ENCODE data around the gene SAP30. TPM values are rescaled to one million over a fixed set of nuclear protein-coding genes. Genes with fewer than 3 reads are reported as not detected.

The SAP30 gene
- total RNA-seq, 1 experiment from 2014 or later, result 13.5 TPM

- H3K27ac ChIP-seq (ENCODE audit: insufficient read length, low read depth, low read length), result no peak overlapping the region
- H3K9ac ChIP-seq (ENCODE audit: extremely low read depth, insufficient read length, low read length), result no peak overlapping the region
- no CpG with 5 or more reads among the region's 1 CpG for WGBS (ENCODE audit: extremely low coverage, insufficient read length, low lambda C conversion rate)
- H4K8ac ChIP-seq (replicated peaks; ENCODE audit: insufficient read length, low read depth, low read length), result no peak overlapping the region
- H3K9me3 Mint-ChIP-seq, result no peaks in the 10 kb centered on the region; a peak in 1 of 5 replicates
- H3K36me3 Mint-ChIP-seq (ENCODE audit: insufficient read depth in 1 of 3, low read depth in 3 of 3), result peaks cover 0 to under 1% (median 0%) of the 10 kb centered on the region in 3 experiments; a peak in 1 of 7 replicates
- no peaks in the 10 kb centered on the region for H3K79me2 ChIP-seq (ENCODE audit: insufficient read depth, low read length)
- H3K27me3 ChIP-seq (ENCODE audit: insufficient read depth, low read length), result no peaks in the 10 kb centered on the region
- H3K4me2 ChIP-seq (ENCODE audit: insufficient read depth, insufficient read length, low read length), result no peak overlapping the region
- TF ChIP-seq CTCF (conservative IDR thresholded peaks at IDR 0.05), result no peak
- H4K20me1 ChIP-seq (ENCODE audit: control insufficient read depth, insufficient read depth, insufficient read length), result no peaks in the 10 kb centered on the region
- H4K91ac ChIP-seq (ENCODE audit: insufficient read length, low read depth, low read length), result no peak overlapping the region
- H3K4me1 ChIP-seq (ENCODE audit: insufficient read depth, low read length), result no peaks in the 10 kb centered on the region
- H2AK5ac ChIP-seq (ENCODE audit: insufficient read length, low read length), result no peak overlapping the region
- no peaks in the 10 kb centered on the region for H3K9me3 ChIP-seq (ENCODE audit: control insufficient read depth, low read depth, low read length)
- H3K27me3 Mint-ChIP-seq (ENCODE audit: low read depth), result no peaks in the 10 kb centered on the region
- H3K4me1 Mint-ChIP-seq, result no peaks in the 10 kb centered on the region
- no peak overlapping the region for H3K14ac ChIP-seq (ENCODE audit: insufficient read depth, low read length)
- H3K79me1 ChIP-seq (ENCODE audit: insufficient read depth, low read depth, low read length, poor library complexity, severe bottlenecking), result no peaks in the 10 kb centered on the region
- DNase-seq, result no peak
- no peak overlapping the region for H2BK5ac ChIP-seq (ENCODE audit: insufficient read length, low read length)
- no peak overlapping the region for H3K23ac ChIP-seq (ENCODE audit: insufficient read length, low read depth, low read length)
- H3K27ac Mint-ChIP-seq, result no peak overlapping the region
- H3K18ac ChIP-seq (ENCODE audit: insufficient read length, low read depth, low read length), result no peak overlapping the region
- H2BK15ac ChIP-seq (ENCODE audit: low read depth, low read length), result no peak overlapping the region
- no peak overlapping the region for H3K4me3 Mint-ChIP-seq
- H2BK12ac ChIP-seq (ENCODE audit: insufficient read length, low read depth, low read length), result no peak overlapping the region
- no peak overlapping the region for H2BK20ac ChIP-seq (ENCODE audit: low read depth, low read length, poor library complexity, severe bottlenecking)
- H3K4ac ChIP-seq (ENCODE audit: low read depth, low read length), result no peak overlapping the region
- H3K23me2 ChIP-seq (ENCODE audit: insufficient read length, low read depth, low read length, poor library complexity, severe bottlenecking), result no peaks in the 10 kb centered on the region
- H3T11ph ChIP-seq (ENCODE audit: low read length), result no peak overlapping the region
- H2AFZ ChIP-seq (ENCODE audit: low read length), result no peak overlapping the region
- H4K5ac ChIP-seq (ENCODE audit: insufficient read length, low read depth, low read length), result no peak overlapping the region
- no peak overlapping the region for H3K56ac ChIP-seq (ENCODE audit: insufficient read length, low read depth, low read length)
- H2BK120ac ChIP-seq (ENCODE audit: low read depth, low read length, poor library complexity, severe bottlenecking), result no peak overlapping the region
Observed at GRCh38 chr4:173397604-173398003, 26.9 kb downstream of the SAP30 start.
